Stimulated activated naive CD4-positive, alpha-beta T cell treated with Interleukin-2 at 50 U/mL for 16 hours (primary cell): Measurements from ENCODE around the gene CCDC102A.

ENCODE experiments used
- DNase-seq: peaks from one replicate; lab custom pipeline; 2025; lab: John Stamatoyannopoulos, UW

Gene CCDC102A

DNA sequence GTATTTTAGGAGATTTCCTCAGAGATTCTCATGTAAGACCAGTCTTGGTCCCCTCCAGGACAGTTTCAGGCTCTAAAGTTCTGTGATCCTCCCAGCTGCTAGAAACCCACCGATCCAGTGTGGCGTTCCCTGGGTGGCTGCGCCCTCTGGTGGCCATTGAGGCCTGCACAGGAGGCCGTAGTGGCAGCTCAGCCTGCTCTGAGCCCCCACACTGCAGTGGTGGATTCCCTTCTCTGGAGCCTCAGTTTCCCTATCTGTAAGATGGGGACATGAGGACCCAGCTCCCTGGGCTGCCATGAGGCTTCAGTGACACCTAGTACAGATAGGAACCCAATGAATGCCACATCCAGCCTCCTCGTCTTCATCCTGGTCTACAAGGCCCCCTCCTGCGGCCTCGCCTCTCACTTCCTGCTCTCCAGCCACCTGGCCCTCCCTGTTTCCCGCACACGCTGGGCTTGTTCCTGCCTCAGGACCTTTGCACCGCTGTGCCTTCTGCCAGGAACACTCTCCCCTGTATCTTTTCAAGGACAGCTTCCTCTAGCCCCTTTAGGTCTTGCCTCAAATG, 16.5 kb downstream of the CCDC102A start:
- DNase-seq, result peak; percentile 73

GRCh38 chr16:57518922-57519321, 17.4 kb downstream of the CCDC102A start:
- DNase-seq, result no peak

GRCh38 chr16:57518520-57518919, 17.9 kb downstream of the CCDC102A start:
- DNase-seq, result no peak

- DNase-seq, result no peak
Measured at GRCh38 chr16:57517397-57518367, 18.7 kb downstream of the CCDC102A start.

GRCh38 chr16:57516773-57517172, 19.6 kb downstream of the CCDC102A start:
- no peak for DNase-seq

- DNase-seq, result no peak
Measured at GRCh38 chr16:57516176-57516725, 20.1 kb downstream of the CCDC102A start.

DNA sequence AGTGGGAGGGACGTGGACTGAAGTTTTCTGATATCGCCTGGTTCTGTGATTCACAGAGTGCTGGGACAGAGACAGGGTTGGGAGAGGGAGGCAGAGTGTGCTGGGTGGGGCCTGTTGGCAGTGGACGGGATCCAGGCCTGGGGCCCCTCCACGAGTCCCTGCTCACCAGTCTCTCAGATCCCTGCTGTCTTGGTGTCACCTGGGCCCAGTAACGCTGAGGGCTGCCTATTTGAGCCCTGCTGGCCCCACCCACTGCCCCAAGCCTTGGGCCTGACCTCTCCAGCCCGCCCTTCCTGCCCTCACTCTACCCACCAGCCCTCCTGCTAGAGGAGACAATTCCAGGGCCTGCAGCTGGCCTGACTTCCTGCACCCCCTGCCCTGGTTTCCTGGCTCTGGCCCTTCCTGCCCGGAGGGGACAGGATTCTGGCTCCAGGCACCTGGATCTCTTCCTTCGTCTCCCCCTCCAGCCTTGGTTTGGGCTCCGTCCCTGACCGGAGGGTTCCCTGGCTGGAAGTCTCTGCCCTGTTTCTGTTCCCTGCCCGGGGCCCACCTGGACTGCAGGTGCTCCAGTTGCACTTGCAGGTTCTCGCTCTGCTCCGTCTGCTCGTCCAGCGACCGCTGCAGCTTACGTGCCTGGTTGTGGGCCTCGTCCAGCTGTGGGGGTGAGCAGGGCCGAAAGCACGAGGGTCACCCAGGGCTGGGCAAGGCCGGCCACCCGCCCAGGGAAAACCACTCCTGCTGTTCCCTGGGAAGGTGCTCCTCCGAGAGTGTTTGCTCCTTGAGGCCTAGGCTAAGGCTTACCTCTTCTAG, 21.4 kb downstream of the CCDC102A start:
- no peak for DNase-seq

DNA sequence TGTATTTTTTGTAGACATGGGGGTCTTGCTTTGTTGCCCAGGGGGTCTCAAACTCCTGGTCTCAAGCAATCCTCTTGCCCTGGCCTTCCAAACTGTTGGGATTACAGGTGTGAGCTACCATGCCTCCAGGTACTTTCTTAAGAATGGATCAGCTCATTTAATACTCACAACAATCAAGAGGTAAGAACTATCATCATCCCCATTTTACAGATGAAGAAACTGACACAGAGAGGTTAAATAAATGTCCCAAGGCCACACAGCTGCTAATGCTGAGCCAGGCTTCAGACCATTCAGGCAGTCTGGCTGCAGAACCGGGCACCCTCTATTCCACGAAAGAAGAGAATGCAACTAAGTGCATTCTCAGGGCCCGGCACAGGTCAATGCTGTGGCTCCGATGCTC, 22.0 kb downstream of the CCDC102A start:
- DNase-seq, result no peak

- no peak for DNase-seq
Measured at GRCh38 chr16:57513371-57514102, 22.8 kb downstream of the CCDC102A start.

- DNase-seq, result no peak
Measured at GRCh38 chr16:57512296-57513001, 23.9 kb downstream of the CCDC102A start.

GRCh38 chr16:57510016-57510871, 26.1 kb downstream of the CCDC102A start:
- DNase-seq, result no peak

DNA sequence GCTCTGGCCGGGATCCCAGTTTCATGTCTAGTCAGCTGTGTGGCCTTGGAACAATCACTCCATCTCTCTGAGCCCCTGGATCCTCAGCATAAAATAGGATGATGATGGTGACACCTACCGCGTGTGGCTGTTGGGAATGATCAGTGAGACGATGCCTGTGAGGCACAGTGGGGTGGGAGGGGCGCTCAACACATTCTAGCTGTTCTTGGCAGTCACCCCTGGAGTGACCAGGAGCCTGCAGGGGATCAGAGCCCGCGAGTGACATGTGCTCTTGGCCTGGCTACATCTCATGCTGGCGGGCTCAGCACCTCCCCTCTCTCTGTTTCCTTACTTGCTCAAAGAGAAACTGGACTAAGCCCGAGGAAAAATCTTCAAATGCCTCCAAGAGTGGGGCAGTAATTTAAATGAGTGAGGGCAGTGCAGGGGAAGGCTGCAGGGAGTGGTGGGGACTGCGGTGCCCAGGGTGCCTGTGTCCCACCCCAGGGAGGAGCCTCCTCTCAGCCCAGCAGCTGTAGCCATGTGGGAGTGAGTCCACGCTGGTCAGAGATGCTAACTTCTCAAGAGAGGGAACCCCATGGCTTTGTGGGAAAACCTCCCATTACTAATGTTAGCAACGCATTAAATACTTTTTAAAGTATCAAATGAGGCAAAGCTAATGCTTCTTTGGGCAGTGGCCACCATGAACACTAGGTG, 27.0 kb downstream of the CCDC102A start:
- no peak for DNase-seq

DNA sequence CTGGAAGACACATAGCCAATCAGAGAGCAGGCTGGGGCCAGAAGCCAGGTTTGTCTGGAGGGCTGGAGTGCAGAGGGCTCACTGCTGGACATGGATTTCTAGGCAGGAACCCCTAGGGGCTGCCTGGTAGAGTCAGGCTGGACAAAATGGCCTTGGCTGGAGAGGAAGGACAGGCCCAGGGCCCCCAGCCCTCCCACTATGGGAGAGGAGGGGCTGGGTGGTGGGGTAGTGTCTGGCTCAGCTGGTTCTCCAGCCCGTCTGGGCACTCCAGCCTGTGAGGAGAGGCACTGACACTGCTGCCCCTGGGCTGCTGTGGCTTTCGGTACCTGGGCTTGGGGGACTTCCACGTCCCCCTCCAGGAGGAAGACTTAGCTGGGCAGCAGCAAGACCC, 28.3 kb downstream of the CCDC102A start:
- DNase-seq, result no peak

DNA sequence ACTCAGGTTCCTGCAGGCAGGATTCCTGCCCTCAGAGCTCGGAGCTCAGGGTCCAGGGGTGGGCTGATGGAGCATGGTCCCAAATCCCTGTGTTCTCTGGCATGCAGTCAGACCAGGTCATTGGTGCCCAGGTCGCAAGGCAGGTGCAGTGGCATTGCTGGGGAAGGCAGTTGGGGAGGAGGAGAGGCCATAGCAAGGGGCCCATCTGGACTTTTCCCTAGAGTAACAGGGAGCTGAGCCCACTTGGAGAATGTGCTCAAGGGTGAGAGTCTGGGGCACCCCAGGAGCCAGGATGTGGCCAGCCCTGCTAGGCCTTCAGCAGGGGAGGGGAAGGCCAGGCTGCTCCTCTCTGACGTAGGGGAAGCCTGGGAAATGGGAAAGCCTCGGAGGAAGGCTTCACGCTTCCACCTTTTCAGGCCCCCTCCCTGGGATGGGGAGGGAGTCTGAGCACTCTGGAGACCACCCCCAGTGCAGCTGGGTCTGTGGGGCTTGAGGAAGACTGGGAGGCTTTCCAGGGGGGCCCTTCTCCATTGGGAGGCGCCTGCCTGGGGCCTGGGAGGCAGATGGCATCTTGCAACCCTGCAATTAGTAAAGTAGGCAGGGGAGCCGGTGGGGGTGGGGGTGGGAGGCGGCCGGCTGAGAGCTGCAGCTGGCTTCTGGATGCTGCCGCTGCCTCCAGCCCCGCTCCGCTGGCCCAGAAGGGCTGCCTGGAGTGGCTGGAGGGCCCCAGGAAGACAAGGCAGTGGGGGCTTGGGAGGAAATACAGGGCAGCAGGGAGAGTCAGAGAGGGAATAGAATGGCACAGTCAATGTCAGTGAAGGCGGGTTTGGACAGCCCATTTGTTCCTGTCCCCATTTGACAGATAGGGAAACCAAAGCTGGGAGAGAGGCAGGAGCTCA, 29.0 kb downstream of the CCDC102A start:
- DNase-seq, result no peak

- DNase-seq, result no peak
Measured at GRCh38 chr16:57505169-57505568, 31.2 kb downstream of the CCDC102A start.

DNA sequence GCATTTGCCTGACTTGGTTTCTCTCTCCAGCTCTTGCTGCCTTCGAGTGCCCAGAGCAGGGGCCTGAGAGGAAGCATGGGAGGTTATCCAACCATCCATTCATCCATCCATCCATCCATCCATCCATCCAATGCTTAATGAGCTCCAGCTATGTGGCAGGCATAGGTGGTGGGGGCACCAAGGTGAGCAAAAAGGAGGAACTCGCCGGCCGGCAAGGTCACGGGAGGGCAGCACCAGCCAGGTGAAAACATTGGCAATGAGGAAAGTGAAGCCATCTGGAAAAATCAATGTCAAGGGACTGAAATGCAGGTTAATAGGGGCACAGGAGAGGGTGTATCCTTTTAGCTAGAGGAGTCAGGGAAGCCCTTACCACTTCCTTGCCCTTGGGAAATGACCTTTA, 31.9 kb downstream of the CCDC102A start:
- no peak for DNase-seq

- DNase-seq, result no peak
Measured at GRCh38 chr16:57504001-57504400, 32.4 kb downstream of the CCDC102A start.

- DNase-seq, result no peak
Measured at GRCh38 chr16:57503366-57503765, 33.0 kb downstream of the CCDC102A start.
